Endothelial cell of hepatic sinusoid (primary cell): Measurements from ENCODE around the gene FAM135A.
"Not testable (repeated sequence)": the region's sequence is repeated elsewhere in the genome, so short reads cannot be mapped to it uniquely, and the experiment has no call there.

Source experiments
- in situ Hi-C: cut with HindIII; loops from 2 replicates; pipeline ENCODE4 v1.10.0; 2017; ENCODE audit warnings: low sequenced_read_pairs

Gene FAM135A

GRCh38 chr6:70456735-70457134, 43.4 kb downstream of the FAM135A start:
- in situ Hi-C loops: no loop called here

- in situ Hi-C loops: no loop called here
These were observed 45.9 kb downstream of the FAM135A start for GRCh38 chr6:70459235-70459634.

GRCh38 chr6:70459699-70460098, 46.4 kb downstream of the FAM135A start:
- in situ Hi-C loops: not testable (repeated sequence)

- in situ Hi-C loops: no loop called here
These were observed 56.7 kb downstream of the FAM135A start for GRCh38 chr6:70470016-70470415.

GRCh38 chr6:70470510-70470909, 57.2 kb downstream of the FAM135A start:
- in situ Hi-C loops: not testable (repeated sequence)

GRCh38 chr6:70474751-70475150, 61.4 kb downstream of the FAM135A start:
- in situ Hi-C loops: no loop called here

- in situ Hi-C loops: no loop called here
These were observed 65.9 kb downstream of the FAM135A start for GRCh38 chr6:70479236-70479635.

- in situ Hi-C loops: not testable (repeated sequence)
These were observed 73.3 kb downstream of the FAM135A start for GRCh38 chr6:70486638-70487037.

- in situ Hi-C loops: no loop called here
These were observed 76.1 kb downstream of the FAM135A start for GRCh38 chr6:70489364-70489763.

- in situ Hi-C loops: no loop called here
These were observed 81.5 kb downstream of the FAM135A start for GRCh38 chr6:70494833-70495232.

GRCh38 chr6:70495790-70496189, 82.5 kb downstream of the FAM135A start:
- in situ Hi-C loops: not testable (repeated sequence)

GRCh38 chr6:70502484-70502883, 89.2 kb downstream of the FAM135A start:
- in situ Hi-C loops: no loop called here

- in situ Hi-C loops: no loop called here
These were observed 90.6 kb downstream of the FAM135A start for GRCh38 chr6:70503813-70504465.

- in situ Hi-C loops: no loop called here
These were observed 93.0 kb downstream of the FAM135A start for GRCh38 chr6:70506321-70506720.

GRCh38 chr6:70507161-70507560, 93.9 kb downstream of the FAM135A start:
- in situ Hi-C loops: no loop called here

GRCh38 chr6:70508953-70509352, 95.6 kb downstream of the FAM135A start:
- in situ Hi-C loops: no loop called here

- in situ Hi-C loops: no loop called here
These were observed 97.3 kb downstream of the FAM135A start for GRCh38 chr6:70510600-70510999.

GRCh38 chr6:70518723-70519122, 105.4 kb downstream of the FAM135A start:
- in situ Hi-C loops: no loop called here

GRCh38 chr6:70520575-70520974, 107.3 kb downstream of the FAM135A start:
- in situ Hi-C loops: no loop called here

GRCh38 chr6:70524721-70525286, 111.5 kb downstream of the FAM135A start:
- in situ Hi-C loops: no loop called here

- in situ Hi-C loops: no loop called here
These were observed 113.9 kb downstream of the FAM135A start for GRCh38 chr6:70527071-70527737.

GRCh38 chr6:70530023-70530422, 116.7 kb downstream of the FAM135A start:
- in situ Hi-C loops: loop anchor here (10.0 kb wide), 1 partner anchor 145 kb away; no protein-coding TSS in a partner anchor
